Mammary epithelial cell (primary cell): ENCODE data around the gene AMPH.

ENCODE experiments used
- EZH2 ChIP-seq: IDR thresholded peaks from 2 replicates; pipeline ENCODE4 v1.6.1; 2012; ENCODE audit warnings: low read length, inconsistent platforms, borderline replicate concordance
- TF ChIP-seq, protein P1 (sequence below), 2 donors: IDR thresholded peaks in 1 of 2; conservative IDR thresholded peaks in 1 of 2; 2 replicates each; pipeline ENCODE4 v1.5.1; 2011 to 2012; ENCODE audit warnings: inconsistent platforms in 2 of 2, low read length in 2 of 2, mild to moderate bottlenecking in 2 of 2, control low read depth in 1 of 2, low read depth in 1 of 2; ENCODE audit not compliant: insufficient read depth in 1 of 2; ENCODE audit errors: extremely low read depth in 1 of 2

DNA sequence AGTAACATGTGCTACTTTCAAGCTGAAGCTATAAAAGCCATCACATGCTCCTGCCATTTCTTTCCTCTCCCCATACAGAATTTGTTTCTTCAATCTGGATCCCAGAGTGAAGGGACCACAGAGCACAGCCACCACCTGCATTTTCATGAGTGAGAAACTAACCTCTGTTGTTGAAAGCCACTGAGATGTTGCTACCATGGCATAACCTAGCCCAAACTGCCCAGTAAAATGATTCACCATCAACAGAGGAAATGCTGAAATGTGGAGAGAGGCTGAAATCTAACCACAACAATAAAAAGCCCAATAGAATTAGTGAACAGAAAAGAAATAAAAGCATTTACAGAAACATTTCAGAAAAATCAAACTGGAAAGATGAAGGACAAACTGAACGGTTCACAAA is 125.2 kb downstream of the AMPH start:
- TF ChIP-seq, protein P1, sequence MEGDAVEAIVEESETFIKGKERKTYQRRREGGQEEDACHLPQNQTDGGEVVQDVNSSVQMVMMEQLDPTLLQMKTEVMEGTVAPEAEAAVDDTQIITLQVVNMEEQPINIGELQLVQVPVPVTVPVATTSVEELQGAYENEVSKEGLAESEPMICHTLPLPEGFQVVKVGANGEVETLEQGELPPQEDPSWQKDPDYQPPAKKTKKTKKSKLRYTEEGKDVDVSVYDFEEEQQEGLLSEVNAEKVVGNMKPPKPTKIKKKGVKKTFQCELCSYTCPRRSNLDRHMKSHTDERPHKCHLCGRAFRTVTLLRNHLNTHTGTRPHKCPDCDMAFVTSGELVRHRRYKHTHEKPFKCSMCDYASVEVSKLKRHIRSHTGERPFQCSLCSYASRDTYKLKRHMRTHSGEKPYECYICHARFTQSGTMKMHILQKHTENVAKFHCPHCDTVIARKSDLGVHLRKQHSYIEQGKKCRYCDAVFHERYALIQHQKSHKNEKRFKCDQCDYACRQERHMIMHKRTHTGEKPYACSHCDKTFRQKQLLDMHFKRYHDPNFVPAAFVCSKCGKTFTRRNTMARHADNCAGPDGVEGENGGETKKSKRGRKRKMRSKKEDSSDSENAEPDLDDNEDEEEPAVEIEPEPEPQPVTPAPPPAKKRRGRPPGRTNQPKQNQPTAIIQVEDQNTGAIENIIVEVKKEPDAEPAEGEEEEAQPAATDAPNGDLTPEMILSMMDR (conservative IDR thresholded peaks at IDR 0.05 in 1 of 2, IDR thresholded peaks at IDR 0.05 in 1 of 2; ENCODE audit: extremely low read depth in 1 of 2, insufficient read depth in 1 of 2, low read depth in 1 of 2, low read length in 2 of 2), result no peak
- TF ChIP-seq EZH2, result no peak
